Measurements from ENCODE around the gene COL26A1.

- TF ChIP-seq, protein P1, sequence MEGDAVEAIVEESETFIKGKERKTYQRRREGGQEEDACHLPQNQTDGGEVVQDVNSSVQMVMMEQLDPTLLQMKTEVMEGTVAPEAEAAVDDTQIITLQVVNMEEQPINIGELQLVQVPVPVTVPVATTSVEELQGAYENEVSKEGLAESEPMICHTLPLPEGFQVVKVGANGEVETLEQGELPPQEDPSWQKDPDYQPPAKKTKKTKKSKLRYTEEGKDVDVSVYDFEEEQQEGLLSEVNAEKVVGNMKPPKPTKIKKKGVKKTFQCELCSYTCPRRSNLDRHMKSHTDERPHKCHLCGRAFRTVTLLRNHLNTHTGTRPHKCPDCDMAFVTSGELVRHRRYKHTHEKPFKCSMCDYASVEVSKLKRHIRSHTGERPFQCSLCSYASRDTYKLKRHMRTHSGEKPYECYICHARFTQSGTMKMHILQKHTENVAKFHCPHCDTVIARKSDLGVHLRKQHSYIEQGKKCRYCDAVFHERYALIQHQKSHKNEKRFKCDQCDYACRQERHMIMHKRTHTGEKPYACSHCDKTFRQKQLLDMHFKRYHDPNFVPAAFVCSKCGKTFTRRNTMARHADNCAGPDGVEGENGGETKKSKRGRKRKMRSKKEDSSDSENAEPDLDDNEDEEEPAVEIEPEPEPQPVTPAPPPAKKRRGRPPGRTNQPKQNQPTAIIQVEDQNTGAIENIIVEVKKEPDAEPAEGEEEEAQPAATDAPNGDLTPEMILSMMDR (IDR thresholded peaks at IDR 0.05) = no peak
- no peak for TF ChIP-seq POLR2A (IDR thresholded peaks at IDR 0.05)
These were observed 195.5 kb downstream of the COL26A1 start for GRCh38 chr7:101557978-101558741.

Measured in lower leg skin (tissue), 3 donors.